ENCODE measurements around the gene FAM83E. TPM values are rescaled to one million over a fixed set of nuclear protein-coding genes. Genes with fewer than 3 reads are reported as not detected.

The FAM83E gene
- total RNA-seq, 1 experiment from 2014 or later = 12.3 TPM

DNA sequence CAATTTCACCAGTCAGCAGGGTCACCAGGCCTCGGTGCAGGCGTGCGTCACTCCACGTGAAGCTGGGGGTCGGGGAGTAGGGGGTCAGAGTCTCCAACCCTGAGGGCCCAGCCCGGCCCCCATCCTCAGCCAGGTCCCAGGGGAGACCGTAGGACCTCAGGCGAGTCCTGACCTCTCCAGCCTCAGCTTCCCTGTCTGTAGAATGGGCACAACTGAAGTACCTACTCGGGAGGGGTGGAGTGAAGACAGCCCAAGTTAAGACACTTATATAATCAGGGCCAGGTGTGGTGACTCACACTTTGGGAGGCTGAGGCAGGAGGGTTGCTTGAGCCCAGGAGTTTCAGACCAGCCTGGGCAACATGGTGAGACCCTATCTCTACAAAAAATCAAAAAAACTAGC is 11.0 kb downstream of the FAM83E start:
- 0 out of 2 replicates have a peak, but pooled peaks cover 13% of the 10 kb centered on the region for H3F3A ChIP-seq (ENCODE audit: insufficient read depth, low read depth)
- BruUV-seq (replicated peaks) = no TSS peak
- DNase-seq = peak in 1 of 2 experiments; percentile 45
- intact Hi-C loops (cut with micrococcal nuclease; ENCODE audit: unreplicated experiment) = no loop called here
- no peak overlapping the region for H3K4me3 ChIP-seq
- 0 out of 2 replicates have a peak, but pooled peaks cover 5% of the 10 kb centered on the region for H3K4me1 ChIP-seq (replicated peaks; ENCODE audit: insufficient read depth)
- no peak overlapping the region for H3K4me2 ChIP-seq
- no peaks in the 10 kb centered on the region for H4K20me1 ChIP-seq (ENCODE audit: insufficient read depth)
- H3K9me2 ChIP-seq (ENCODE audit: insufficient read depth) = no peaks in the 10 kb centered on the region
- H3K9me3 ChIP-seq (ENCODE audit: insufficient read depth, low read depth) = no peaks in the 10 kb centered on the region
- H3K79me2 ChIP-seq (ENCODE audit: low read depth) = no peaks in the 10 kb centered on the region
- H3K27me3 ChIP-seq (ENCODE audit: insufficient read depth, low read depth) = no peaks in the 10 kb centered on the region
- TF ChIP-seq, protein P1, sequence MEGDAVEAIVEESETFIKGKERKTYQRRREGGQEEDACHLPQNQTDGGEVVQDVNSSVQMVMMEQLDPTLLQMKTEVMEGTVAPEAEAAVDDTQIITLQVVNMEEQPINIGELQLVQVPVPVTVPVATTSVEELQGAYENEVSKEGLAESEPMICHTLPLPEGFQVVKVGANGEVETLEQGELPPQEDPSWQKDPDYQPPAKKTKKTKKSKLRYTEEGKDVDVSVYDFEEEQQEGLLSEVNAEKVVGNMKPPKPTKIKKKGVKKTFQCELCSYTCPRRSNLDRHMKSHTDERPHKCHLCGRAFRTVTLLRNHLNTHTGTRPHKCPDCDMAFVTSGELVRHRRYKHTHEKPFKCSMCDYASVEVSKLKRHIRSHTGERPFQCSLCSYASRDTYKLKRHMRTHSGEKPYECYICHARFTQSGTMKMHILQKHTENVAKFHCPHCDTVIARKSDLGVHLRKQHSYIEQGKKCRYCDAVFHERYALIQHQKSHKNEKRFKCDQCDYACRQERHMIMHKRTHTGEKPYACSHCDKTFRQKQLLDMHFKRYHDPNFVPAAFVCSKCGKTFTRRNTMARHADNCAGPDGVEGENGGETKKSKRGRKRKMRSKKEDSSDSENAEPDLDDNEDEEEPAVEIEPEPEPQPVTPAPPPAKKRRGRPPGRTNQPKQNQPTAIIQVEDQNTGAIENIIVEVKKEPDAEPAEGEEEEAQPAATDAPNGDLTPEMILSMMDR (conservative IDR thresholded peaks at IDR 0.05) = no peak
- no peak for TF ChIP-seq EZH2 (IDR thresholded peaks at IDR 0.05; ENCODE audit: low read depth)
- no peak overlapping the region for H3K27ac ChIP-seq
- CTCF ChIA-PET = no interaction called here
- H3K36me3 ChIP-seq (ENCODE audit: low read depth) = no peaks in the 10 kb centered on the region
- no peak overlapping the region for H2AFZ ChIP-seq
- POLR2A ChIA-PET (ENCODE audit: unreplicated experiment) = no interaction called here

GRCh38 chr19:48603449-48603848 is 11.4 kb downstream of the FAM83E start:
- no peaks in the 10 kb centered on the region for H3K79me2 ChIP-seq (ENCODE audit: low read depth)
- POLR2A ChIA-PET (ENCODE audit: unreplicated experiment) = no interaction called here
- no peak overlapping the region for H3K27ac ChIP-seq
- H4K20me1 ChIP-seq (ENCODE audit: insufficient read depth) = no peaks in the 10 kb centered on the region
- H3K4me1 ChIP-seq (replicated peaks; ENCODE audit: insufficient read depth) = 0 out of 2 replicates have a peak, but pooled peaks cover 5% of the 10 kb centered on the region
- no peaks in the 10 kb centered on the region for H3K27me3 ChIP-seq (ENCODE audit: insufficient read depth, low read depth)
- intact Hi-C loops (cut with micrococcal nuclease; ENCODE audit: unreplicated experiment) = no loop called here
- TF ChIP-seq, protein P1 (conservative IDR thresholded peaks at IDR 0.05) = no peak
- TF ChIP-seq EZH2 (IDR thresholded peaks at IDR 0.05; ENCODE audit: low read depth) = no peak
- H3F3A ChIP-seq (ENCODE audit: insufficient read depth, low read depth) = 0 out of 2 replicates have a peak, but pooled peaks cover 13% of the 10 kb centered on the region
- H3K9me2 ChIP-seq (ENCODE audit: insufficient read depth) = no peaks in the 10 kb centered on the region
- no peak overlapping the region for H3K4me2 ChIP-seq
- BruUV-seq (replicated peaks) = no TSS peak
- no peak overlapping the region for H3K4me3 ChIP-seq
- no peaks in the 10 kb centered on the region for H3K36me3 ChIP-seq (ENCODE audit: low read depth)
- no peak overlapping the region for H2AFZ ChIP-seq
- DNase-seq = peak in 1 of 2 experiments; percentile 21
- no peaks in the 10 kb centered on the region for H3K9me3 ChIP-seq (ENCODE audit: insufficient read depth, low read depth)
- CTCF ChIA-PET = no interaction called here

- ChIA-PET POLR2A (ENCODE audit: unreplicated experiment) (no interaction called here), CTCF (no interaction called here)
- H3F3A ChIP-seq (ENCODE audit: insufficient read depth, low read depth) = 0 out of 2 replicates have a peak, but pooled peaks cover 13% of the 10 kb centered on the region
- BruUV-seq (replicated peaks) = no TSS peak
- DNase-seq = no peak
- 0 out of 2 replicates have a peak, but pooled peaks cover 5% of the 10 kb centered on the region for H3K4me1 ChIP-seq (replicated peaks; ENCODE audit: insufficient read depth)
- H3K27me3 ChIP-seq (ENCODE audit: insufficient read depth, low read depth) = no peaks in the 10 kb centered on the region
- H3K27ac ChIP-seq = no peak overlapping the region
- H3K4me3 ChIP-seq = no peak overlapping the region
- intact Hi-C loops (cut with micrococcal nuclease; ENCODE audit: unreplicated experiment) = no loop called here
- H3K9me3 ChIP-seq (ENCODE audit: insufficient read depth, low read depth) = no peaks in the 10 kb centered on the region
- no peaks in the 10 kb centered on the region for H3K36me3 ChIP-seq (ENCODE audit: low read depth)
- no peak overlapping the region for H3K4me2 ChIP-seq
- H3K9me2 ChIP-seq (ENCODE audit: insufficient read depth) = no peaks in the 10 kb centered on the region
- no peaks in the 10 kb centered on the region for H3K79me2 ChIP-seq (ENCODE audit: low read depth)
- TF ChIP-seq, protein P1 (conservative IDR thresholded peaks at IDR 0.05) = no peak
- TF ChIP-seq EZH2 (IDR thresholded peaks at IDR 0.05; ENCODE audit: low read depth) = no peak
- H4K20me1 ChIP-seq (ENCODE audit: insufficient read depth) = no peaks in the 10 kb centered on the region
- no peak overlapping the region for H2AFZ ChIP-seq
Observed at GRCh38 chr19:48603001-48603400, 11.9 kb downstream of the FAM83E start.

Data from PC-9 (cell line).